HG03159 (cell line): ENCODE data around the gene TH.

Source experiments
- ATAC-seq: cut with Tn5 transposase; IDR thresholded peaks from one replicate; pipeline ENCODE4 v1.9.1; 2021; ENCODE audit warnings: mild to moderate bottlenecking, moderate library complexity; ENCODE audit not compliant: unreplicated experiment

Gene TH

DNA sequence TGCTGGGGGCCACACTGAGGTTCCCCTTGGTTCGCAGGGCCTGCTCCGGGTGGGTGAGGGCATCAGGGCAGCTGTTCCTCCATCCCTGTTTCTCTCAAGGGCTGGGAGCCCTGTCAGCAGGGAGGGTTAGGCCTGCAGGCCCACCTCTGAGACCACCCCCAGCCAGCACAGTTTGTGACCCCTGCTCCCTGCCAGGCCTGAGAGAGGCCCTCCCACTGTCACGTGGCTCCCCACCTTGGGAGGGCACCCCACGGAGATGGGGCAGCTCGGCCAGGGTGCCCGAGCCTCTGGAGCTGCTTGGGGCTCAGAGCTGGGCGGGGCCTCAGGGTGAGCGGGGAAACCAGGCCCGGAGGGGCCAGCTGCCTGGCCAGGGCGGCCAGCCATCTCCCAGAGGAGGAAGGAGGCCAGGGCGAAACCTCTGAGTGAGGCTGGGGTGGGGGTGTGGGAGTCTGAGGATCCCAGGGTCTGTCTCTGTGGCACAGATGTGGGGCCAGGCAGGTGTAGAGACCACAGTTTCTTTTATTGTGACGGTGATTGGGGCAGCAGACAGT, 8.1 kb downstream of the TH start:
- no peak for ATAC-seq

DNA sequence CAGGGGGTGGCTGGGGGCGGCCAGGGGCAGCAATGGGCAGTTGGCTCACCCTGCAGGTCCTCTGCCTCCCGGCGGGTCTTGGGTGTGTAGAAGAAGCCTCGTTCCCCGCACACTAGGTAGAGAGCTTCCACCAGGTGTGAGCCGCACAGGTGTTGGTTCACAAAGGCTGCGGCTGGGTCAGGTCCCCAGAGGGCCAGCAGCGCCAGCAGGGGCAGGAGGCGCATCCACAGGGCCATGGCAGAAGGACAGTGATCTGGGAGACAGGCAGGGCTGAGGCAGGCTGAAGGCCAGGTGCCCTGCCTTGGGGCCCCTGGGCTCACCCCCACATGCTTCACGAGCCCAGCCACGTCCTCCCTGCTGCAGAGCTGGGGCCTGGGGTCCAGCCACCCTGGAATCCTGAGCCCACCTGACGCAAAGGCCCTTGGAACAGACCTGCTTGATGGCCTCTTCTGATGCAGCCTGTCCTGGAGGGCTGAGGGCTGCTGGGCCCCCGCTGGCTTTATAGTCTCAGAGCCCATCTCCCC, 10.8 kb downstream of the TH start, which contains the start of gene INS:
Gene INS, minus strand, starts transcription at position 474 of the 524 bp plus-strand sequence. Its CDS starts 238 bp downstream, at position 236.
- ATAC-seq, result no peak

DNA sequence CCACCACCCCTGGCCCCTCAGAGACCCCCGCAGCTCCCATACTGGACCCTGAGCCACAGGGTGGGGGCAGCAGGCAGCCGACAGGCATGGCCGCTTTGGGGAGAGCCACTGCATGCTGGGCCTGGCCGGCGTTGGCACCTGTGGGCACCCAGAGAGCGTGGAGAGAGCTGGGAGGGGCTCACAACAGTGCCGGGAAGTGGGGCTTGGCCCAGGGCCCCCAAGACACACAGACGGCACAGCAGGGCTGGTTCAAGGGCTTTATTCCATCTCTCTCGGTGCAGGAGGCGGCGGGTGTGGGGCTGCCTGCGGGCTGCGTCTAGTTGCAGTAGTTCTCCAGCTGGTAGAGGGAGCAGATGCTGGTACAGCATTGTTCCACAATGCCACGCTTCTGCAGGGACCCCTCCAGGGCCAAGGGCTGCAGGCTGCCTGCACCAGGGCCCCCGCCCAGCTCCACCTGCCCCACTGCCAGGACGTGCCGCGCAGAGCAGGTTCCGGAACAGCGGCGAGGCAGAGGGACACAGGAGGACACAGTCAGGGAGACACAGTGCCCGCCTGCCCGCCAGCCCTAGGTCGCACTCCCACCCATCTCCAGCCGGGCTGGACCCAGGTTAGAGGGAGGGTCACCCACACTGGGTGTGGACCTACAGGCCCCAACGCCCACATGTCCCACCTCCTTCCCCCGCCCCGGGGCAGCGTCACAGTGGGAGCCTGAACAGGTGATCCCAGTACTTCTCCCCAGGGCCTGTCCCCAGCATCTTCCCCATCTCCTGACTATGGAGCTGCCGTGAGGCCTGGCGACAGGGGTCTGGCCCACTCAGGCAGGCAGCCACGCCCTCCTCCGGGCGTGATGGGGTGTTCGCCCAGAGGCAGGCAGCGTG, 11.8 kb downstream of the TH start:
- ATAC-seq, result no peak

GRCh38 chr11:2158966-2159365, 12.6 kb downstream of the TH start:
- no peak for ATAC-seq

DNA sequence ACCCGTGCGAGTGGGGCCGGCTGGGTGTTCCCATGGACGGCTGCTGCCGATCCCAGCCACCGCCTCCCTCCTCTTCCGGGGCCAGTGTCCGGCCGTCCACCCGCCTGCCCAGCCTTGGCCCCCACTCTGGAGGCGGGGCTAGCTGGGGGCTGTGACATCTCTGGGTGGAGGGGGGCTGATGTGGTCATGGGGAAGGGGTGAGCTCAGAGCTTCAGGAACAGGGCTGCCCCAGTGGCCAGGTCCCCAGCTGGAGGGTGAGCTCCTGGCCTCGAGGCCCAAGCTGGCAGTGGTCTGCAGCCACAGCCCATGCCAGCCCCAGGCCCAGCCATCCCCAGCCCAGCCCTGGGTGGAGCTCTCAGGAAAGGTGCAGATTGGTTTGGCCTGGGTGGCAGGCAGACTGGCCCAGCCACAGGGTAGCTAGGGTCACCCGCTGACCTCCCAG, 13.3 kb downstream of the TH start:
- no peak for ATAC-seq

GRCh38 chr11:2157294-2158040, 14.1 kb downstream of the TH start:
- ATAC-seq, result no peak

DNA sequence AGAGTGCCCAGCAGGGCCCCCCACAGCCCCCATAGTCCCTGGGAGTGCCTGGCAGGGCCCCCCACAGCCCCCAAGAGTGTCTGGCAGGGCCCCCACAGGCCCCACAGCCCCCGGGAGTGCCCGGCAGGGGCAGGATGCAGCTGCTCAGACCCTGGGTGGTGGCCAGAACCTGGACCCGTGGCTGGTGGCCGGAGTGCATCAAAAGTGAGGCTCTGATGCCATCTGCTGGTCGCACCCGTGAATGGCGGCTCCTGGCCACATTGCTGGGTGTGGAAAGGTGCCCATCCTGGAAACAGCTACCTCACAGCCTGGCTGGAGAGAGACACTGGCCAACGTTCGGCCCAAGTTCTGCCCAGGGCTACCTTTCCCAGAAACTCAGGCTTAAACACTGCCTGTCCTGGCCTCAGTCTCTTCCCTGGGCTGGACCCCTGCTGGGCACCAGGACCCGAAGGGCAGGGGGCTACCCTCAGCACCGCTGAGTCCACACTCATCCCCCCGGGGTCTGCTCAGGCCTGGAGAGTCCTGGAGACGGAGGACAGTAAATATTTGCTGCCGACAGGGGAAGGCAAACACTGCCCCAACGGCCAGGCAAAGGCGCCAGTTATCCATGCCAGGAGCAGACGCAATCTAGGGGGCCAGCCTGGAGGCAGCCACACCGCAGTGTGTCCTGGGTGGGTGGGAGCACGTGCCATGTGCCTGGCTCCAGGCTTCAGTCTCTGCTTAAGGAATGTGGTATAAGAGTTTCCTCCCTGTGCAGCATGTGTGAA, 15.0 kb downstream of the TH start:
- no peak for ATAC-seq

DNA sequence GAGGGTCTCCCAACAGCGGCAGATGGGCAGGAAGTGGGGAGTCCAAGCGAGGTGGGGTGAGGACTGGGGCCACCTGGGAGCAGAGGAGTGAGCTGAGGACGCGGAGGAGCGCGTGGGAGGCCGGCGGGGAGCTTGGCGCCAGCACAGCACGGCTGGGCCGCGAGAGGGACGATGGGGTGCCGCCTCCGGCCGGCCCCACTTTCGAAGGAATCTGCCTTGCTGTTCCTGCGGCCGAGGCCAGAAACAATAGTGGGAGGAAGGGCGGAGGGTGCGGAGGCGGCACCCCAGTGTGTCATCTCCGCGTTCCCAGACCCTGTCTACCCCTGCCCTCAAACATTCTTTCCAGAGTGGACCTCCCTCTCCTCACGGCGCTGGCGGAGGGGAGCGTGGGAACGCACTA, 16.1 kb downstream of the TH start:
- ATAC-seq, result no peak

GRCh38 chr11:2154889-2155288, 16.7 kb downstream of the TH start:
- ATAC-seq, result no peak

GRCh38 chr11:2154195-2154585, 17.4 kb downstream of the TH start:
- no peak for ATAC-seq

DNA sequence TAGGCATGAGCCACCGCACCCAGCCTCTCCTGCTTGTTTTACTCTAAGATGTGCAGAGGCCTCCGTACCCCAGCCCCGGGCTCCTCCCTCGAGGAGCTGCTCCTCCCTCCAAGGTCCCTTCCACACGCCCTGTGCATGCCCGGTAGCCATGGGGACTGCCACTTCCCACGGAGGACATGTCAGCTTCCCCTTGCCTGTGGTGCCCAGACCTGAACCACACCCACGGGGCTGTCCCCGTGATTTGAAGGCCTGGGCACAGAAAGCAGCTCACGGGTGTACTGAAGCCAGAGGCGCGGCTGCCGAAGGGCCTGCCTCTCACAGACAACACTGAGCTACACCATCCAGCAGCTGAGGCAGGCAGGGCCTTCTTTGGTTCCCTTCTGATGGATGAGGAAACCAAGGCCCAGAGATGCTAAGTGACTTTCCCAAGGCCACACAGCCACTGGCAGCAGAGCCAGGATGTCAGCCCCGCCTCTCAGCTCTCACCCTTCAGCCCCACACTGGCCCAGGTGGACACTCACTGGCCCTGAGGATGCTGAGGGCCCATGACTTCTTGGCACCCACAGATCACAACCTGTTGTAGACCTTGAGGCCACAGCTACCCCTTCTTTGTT, 17.9 kb downstream of the TH start:
- ATAC-seq, result no peak

DNA sequence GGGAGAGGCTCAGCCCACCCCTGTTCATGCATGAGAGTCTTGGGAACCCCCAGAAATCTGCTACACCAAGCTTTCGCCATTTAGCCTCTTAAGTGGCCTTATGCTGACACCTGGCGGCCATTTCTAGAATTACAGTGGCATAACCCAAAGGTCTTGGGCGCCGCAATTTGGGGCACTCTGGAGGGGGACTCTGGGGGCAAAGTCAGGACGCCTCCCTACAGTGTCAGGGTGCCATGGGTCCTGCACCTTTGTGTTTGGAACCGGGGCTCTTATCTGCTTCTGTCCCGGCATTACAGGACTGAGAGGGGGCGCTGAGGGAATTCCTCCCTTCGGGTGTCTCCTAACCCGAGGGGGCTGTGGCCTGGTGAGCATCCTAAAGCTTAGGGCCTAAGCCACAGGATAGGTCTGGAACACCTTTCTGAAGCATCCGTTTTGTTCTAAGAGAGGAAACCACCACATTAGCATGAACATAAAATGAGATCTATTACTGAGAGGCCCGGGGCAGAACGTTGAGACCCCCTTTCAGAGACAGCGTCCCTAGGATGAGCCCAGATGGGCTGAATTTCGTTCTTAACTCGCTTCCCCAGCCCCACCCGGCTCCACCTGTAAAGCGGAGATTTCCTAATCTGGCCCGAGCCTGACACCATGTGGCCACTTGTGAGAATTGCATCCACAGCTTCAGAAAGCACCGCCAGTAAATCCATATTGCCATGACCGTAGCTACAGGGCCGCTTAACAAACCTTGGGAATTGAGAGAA, 19.9 kb downstream of the TH start:
- no peak for ATAC-seq

GRCh38 chr11:2149864-2150847, 21.5 kb downstream of the TH start:
- ATAC-seq, result no peak

GRCh38 chr11:2149460-2149859, 22.2 kb downstream of the TH start:
- ATAC-seq, result no peak

DNA sequence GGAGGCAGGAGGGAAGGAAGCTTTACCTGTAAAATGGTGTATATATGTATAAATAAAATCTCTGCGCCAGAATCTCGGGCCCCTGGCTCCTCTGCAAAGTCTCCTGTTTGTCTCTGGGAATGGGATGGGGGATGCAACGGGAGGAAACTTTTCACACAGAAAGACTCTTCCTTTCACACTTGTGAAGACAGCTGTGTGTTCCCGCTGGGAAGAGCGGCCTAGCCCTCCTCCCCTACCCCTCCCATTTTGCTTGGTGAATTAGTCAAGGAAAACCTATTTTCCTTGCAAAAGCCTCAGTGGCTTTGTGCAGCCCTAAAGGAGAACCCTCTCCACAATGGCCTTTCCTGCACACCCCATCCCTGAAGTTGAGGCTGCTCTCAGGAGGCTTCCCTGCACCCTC, 23.0 kb downstream of the TH start:
- no peak for ATAC-seq

DNA sequence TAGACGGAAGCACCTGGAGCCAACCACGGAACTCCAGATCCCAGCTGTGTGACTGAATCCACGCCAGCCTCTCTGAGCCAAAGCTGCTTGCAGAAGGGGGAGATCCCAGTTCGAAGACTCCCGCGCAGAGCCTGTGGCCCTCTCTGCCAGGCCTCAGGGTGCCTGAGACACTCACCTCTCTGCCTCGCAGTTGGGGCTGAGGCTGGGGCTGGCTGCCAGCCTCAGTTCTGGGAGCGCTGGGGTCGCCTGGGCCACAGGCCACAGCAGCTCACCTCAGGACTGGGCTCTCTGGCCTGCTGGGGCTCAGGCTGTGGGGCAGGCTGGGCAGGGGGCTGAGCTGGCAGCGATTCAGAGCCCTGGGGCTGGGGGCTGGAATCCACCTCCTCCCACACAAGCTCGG, 24.2 kb downstream of the TH start:
- no peak for ATAC-seq

DNA sequence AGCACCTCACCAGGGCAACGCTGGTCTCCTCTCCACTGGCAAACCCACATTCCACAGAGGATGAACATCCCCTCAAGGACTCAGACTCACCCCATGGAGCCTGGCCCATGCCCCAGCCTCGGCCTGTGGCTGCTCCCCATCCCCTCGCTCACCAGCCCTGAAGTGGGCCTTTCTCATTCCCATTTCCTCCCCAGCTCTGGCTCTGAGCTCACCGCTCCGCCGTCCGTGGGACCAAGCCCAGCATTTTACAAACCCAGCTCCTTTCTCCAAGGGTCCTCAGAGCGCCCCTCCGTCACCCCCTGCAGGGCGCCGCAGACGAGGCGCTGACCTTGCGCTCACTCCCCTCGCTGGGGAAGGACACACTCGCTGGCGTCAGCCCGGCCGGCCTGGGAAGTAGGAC, 25.6 kb downstream of the TH start:
- no peak for ATAC-seq

DNA sequence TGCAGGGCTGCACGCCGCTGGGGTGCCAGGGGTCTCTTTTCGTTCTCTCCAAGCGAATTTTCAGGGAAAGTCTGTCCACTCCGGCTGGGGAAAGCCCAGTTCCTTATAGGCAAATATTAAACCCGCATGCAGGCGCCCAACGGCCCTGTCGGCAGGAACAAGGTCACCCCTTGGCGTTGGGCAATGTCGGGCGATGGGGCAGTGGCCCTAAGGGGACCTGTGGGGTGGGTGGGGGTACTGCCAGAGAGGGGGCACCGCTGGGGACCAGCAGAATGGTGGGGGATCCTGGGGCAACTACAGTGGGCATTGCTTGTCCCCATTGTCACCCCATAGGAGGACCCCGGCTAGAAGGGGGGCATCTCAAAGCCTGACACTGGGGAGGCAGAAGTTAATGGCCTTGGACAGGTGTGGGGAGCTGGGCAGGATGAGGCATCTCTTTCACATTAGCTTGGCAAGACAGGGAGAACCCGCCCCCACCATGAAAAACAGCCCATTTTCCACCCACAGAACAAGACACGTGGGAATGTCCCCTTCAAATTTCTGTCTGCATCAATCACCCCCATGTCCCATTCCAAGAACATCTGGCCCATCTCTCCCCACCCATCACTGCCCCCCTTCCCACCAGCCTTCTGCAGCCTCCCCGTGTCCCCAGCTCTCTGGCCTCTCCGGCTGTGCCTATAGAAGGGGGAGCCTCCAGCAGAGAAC, 26.9 kb downstream of the TH start:
- ATAC-seq, result no peak
